Measurements from ENCODE around the gene CCDC192.

CCDC192 gene

GRCh38 chr5:127801751-127802476 lies 98.7 kb downstream of the CCDC192 start:
- TF ChIP-seq CTCF (IDR thresholded peaks at IDR 0.05; ENCODE audit: extremely low read depth, missing control alignments): no peak
- DNase-seq (ENCODE audit: low spot score): no peak

- DNase-seq (ENCODE audit: low spot score): no peak
- TF ChIP-seq CTCF (IDR thresholded peaks at IDR 0.05; ENCODE audit: extremely low read depth, missing control alignments): no peak
Observed at GRCh38 chr5:127802477-127802865, 99.3 kb downstream of the CCDC192 start.

- no peak for DNase-seq (ENCODE audit: low spot score)
Observed at GRCh38 chr5:127804886-127805426, 101.8 kb downstream of the CCDC192 start.

GRCh38 chr5:127805448-127805847 lies 102.3 kb downstream of the CCDC192 start:
- TF ChIP-seq CTCF (IDR thresholded peaks at IDR 0.05; ENCODE audit: extremely low read depth, missing control alignments): no peak
- no peak for DNase-seq (ENCODE audit: low spot score)

More at GRCh38 chr5:127804886-127805426, 101.8 kb downstream of the CCDC192 start:
- no peak for TF ChIP-seq CTCF (IDR thresholded peaks at IDR 0.05; ENCODE audit: extremely low read depth, missing control alignments)

- DNase-seq (ENCODE audit: low spot score): no peak
Observed at GRCh38 chr5:127806776-127807175, 103.6 kb downstream of the CCDC192 start.

GRCh38 chr5:127809533-127809932 lies 106.3 kb downstream of the CCDC192 start:
- no peak for TF ChIP-seq CTCF (IDR thresholded peaks at IDR 0.05; ENCODE audit: extremely low read depth, missing control alignments)
- no peak for DNase-seq (ENCODE audit: low spot score)

More at GRCh38 chr5:127806776-127807175, 103.6 kb downstream of the CCDC192 start:
- TF ChIP-seq CTCF (IDR thresholded peaks at IDR 0.05; ENCODE audit: extremely low read depth, missing control alignments): no peak

GRCh38 chr5:127810017-127810416 lies 106.8 kb downstream of the CCDC192 start:
- TF ChIP-seq CTCF (IDR thresholded peaks at IDR 0.05; ENCODE audit: extremely low read depth, missing control alignments): no peak
- no peak for DNase-seq (ENCODE audit: low spot score)
